Measurements from ENCODE around the gene PRUNE2.

DNA sequence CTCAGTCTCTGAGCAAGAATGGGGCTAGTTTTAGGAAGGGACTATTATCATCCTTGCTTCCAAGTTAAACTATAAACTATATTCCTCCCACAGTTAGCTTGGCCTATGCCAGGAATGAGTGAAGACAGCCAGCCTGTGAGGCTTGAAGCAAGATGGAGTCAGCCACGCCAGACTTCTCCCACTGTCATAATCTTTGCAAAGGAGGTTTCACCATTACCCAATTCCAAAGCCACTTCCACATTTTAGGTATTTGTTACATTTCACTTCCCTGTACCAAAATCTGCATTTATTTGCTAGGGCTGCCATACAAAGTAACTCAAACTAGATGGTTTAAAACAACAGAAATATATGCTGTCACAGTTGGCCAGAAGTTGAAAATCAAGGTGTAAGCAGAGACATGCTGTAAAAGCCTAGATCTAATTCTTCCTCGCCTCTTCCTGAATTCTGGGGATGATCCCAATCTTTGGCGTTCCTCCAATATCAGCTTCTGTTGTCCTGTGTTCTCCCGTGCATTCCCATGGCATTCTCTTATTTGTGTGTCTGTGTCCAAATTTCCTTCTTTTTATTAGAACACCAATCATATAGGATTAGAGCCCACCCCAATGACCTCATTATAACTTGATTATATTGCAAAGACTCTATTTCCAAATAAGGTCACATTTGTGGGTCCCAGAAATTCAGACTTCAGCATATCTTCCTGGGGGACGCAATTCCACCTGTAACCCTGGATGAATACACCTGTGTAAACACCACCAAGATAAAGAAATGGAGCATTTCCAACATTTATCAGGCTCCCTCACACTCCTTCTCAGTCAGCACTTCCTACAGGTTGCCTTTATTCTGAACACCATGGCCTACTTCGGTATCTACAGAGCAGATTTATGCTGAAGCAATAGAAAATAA, 320.2 kb downstream of the PRUNE2 start:
- TF ChIP-seq POLR2A (IDR thresholded peaks at IDR 0.05) = no peak
- TF ChIP-seq, protein P1, sequence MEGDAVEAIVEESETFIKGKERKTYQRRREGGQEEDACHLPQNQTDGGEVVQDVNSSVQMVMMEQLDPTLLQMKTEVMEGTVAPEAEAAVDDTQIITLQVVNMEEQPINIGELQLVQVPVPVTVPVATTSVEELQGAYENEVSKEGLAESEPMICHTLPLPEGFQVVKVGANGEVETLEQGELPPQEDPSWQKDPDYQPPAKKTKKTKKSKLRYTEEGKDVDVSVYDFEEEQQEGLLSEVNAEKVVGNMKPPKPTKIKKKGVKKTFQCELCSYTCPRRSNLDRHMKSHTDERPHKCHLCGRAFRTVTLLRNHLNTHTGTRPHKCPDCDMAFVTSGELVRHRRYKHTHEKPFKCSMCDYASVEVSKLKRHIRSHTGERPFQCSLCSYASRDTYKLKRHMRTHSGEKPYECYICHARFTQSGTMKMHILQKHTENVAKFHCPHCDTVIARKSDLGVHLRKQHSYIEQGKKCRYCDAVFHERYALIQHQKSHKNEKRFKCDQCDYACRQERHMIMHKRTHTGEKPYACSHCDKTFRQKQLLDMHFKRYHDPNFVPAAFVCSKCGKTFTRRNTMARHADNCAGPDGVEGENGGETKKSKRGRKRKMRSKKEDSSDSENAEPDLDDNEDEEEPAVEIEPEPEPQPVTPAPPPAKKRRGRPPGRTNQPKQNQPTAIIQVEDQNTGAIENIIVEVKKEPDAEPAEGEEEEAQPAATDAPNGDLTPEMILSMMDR (IDR thresholded peaks at IDR 0.05) = no peak
